ENCODE measurements around the gene STIM2.

STIM2 gene

GRCh38 chr4:26858947-26859401 lies 1.7 kb upstream of the STIM2 start:
- in situ Hi-C loops (cut with MboI; ENCODE audit: low pct_unique_long_range_greater_than_20kb, low sequenced_read_pairs, unreplicated experiment), result no loop called here
- TF ChIP-seq, protein P1, sequence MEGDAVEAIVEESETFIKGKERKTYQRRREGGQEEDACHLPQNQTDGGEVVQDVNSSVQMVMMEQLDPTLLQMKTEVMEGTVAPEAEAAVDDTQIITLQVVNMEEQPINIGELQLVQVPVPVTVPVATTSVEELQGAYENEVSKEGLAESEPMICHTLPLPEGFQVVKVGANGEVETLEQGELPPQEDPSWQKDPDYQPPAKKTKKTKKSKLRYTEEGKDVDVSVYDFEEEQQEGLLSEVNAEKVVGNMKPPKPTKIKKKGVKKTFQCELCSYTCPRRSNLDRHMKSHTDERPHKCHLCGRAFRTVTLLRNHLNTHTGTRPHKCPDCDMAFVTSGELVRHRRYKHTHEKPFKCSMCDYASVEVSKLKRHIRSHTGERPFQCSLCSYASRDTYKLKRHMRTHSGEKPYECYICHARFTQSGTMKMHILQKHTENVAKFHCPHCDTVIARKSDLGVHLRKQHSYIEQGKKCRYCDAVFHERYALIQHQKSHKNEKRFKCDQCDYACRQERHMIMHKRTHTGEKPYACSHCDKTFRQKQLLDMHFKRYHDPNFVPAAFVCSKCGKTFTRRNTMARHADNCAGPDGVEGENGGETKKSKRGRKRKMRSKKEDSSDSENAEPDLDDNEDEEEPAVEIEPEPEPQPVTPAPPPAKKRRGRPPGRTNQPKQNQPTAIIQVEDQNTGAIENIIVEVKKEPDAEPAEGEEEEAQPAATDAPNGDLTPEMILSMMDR (IDR thresholded peaks at IDR 0.05; ENCODE audit: extremely low read depth, insufficient read depth, missing control alignments), result no peak

GRCh38 chr4:26859762-26860156 lies 882 bp upstream of the STIM2 start:
- no peak for DNase-seq (ENCODE audit: low spot score)
- in situ Hi-C loops (cut with MboI; ENCODE audit: low pct_unique_long_range_greater_than_20kb, low sequenced_read_pairs, unreplicated experiment), result no loop called here
- TF ChIP-seq, protein P1 (IDR thresholded peaks at IDR 0.05; ENCODE audit: extremely low read depth, insufficient read depth, missing control alignments), result no peak

More at GRCh38 chr4:26858947-26859401, 1.7 kb upstream of the STIM2 start:
- no peak for DNase-seq (ENCODE audit: low spot score)

DNA sequence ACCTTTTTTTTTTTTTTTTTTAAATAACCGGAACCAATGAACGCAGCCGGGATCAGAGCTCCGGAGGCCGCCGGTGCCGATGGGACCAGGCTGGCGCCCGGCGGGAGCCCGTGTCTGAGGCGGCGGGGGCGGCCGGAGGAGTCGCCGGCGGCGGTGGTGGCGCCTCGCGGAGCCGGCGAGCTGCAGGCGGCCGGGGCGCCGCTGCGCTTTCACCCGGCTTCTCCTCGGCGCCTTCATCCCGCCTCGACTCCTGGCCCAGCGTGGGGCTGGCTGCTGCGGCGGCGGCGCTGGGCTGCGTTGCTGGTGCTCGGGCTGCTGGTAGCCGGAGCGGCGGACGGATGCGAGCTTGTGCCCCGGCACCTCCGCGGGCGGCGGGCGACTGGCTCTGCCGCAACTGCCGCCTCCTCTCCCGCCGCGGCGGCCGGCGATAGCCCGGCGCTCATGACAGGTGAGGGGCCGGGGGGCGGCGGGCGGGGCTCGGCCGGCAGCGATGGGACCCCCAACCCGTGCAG lies 337 bp downstream of the STIM2 start:
- TF ChIP-seq, protein P1 (IDR thresholded peaks at IDR 0.05; ENCODE audit: extremely low read depth, insufficient read depth, missing control alignments), result no peak
- DNase-seq (ENCODE audit: low spot score), result peak; percentile 42
- in situ Hi-C loops (cut with MboI; ENCODE audit: low pct_unique_long_range_greater_than_20kb, low sequenced_read_pairs, unreplicated experiment), result no loop called here

GRCh38 chr4:26861434-26862186 lies 969 bp downstream of the STIM2 start:
- peak; percentile 58 for DNase-seq (ENCODE audit: low spot score)
- in situ Hi-C loops (cut with MboI; ENCODE audit: low pct_unique_long_range_greater_than_20kb, low sequenced_read_pairs, unreplicated experiment), result no loop called here
- TF ChIP-seq, protein P1 (IDR thresholded peaks at IDR 0.05; ENCODE audit: extremely low read depth, insufficient read depth, missing control alignments), result no peak

DNA sequence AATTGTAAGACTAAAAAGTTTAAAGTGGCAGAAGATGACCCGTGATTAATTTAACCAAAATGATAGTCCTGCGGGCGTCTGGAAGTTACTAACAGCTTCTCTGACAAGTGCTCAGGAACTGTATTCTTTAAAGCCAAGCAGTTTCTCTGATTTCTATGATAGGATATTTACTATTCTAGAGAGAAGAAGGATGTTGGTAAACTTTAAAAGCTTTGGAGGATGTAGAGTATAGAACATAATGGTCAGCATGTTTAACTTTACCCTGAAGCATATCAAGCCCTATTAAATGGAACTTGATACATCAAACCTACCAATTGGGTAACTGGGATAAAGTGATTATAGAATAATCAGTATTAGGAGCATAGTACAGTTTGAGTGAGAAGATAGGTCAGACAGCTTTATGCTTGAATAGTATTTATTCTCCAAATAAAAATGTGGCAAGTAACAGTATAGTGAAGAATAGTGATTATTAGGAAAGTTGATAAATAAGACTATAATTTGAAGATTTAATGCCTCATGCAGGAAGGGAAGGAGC lies 1.8 kb downstream of the STIM2 start:
- DNase-seq (ENCODE audit: low spot score), result no peak
- in situ Hi-C loops (cut with MboI; ENCODE audit: low pct_unique_long_range_greater_than_20kb, low sequenced_read_pairs, unreplicated experiment), result no loop called here
- TF ChIP-seq, protein P1 (IDR thresholded peaks at IDR 0.05; ENCODE audit: extremely low read depth, insufficient read depth, missing control alignments), result no peak

DNA sequence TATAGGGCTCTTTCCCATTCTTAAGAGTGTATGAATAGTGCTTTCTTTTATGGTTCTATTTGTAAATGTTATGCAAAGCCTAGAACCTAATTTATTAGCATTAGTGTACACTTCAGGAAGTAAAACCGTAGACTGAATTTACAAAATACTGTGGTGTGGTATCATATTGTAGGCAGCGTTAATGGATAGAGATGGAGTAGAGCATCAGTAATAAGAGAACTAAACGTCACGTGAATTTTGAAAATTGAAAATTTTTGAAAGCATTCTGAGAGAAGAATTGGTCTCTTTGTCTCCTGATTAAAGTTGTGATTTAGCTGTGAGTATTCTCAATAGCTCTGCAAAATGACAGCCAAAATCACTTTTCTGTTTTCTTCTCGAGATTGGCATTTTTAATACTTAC lies 2.9 kb downstream of the STIM2 start:
- TF ChIP-seq, protein P1 (IDR thresholded peaks at IDR 0.05; ENCODE audit: extremely low read depth, insufficient read depth, missing control alignments), result no peak
- in situ Hi-C loops (cut with MboI; ENCODE audit: low pct_unique_long_range_greater_than_20kb, low sequenced_read_pairs, unreplicated experiment), result no loop called here
- no peak for DNase-seq (ENCODE audit: low spot score)

Measured in GM13977 (cell line).